GM12873 (cell line): ENCODE measurements around the gene DPH7.

Experiments used
- CTCF ChIP-seq: IDR thresholded peaks from 2 replicates; pipeline ENCODE4 v1.5.1; 2012; ENCODE audit warnings: low read depth, mild to moderate bottlenecking, moderate library complexity, low read length, control low read depth; ENCODE audit not compliant: insufficient read depth; ENCODE audit errors: missing control alignments

DPH7 gene

GRCh38 chr9:137544176-137544760, 34.5 kb downstream of the DPH7 start:
- no peak for TF ChIP-seq CTCF

GRCh38 chr9:137543237-137543963, 35.3 kb downstream of the DPH7 start:
- no peak for TF ChIP-seq CTCF

- TF ChIP-seq CTCF: no peak
Observed at GRCh38 chr9:137542486-137542885, 36.2 kb downstream of the DPH7 start.

- TF ChIP-seq CTCF: no peak
Observed at GRCh38 chr9:137540536-137540935, 38.2 kb downstream of the DPH7 start.

GRCh38 chr9:137538058-137538457, 40.7 kb downstream of the DPH7 start:
- no peak for TF ChIP-seq CTCF

- TF ChIP-seq CTCF: no peak
Observed at GRCh38 chr9:137535120-137535428, 43.7 kb downstream of the DPH7 start.

GRCh38 chr9:137534256-137535119, 44.2 kb downstream of the DPH7 start:
- TF ChIP-seq CTCF: peak; percentile 74
